HFF-Myc (cell line): ENCODE measurements around the gene TMEM39B.
"Not testable (repeated sequence)": the region's sequence is repeated elsewhere in the genome, so short reads cannot be mapped to it uniquely, and the experiment has no call there.

Experiments used
- DNase-seq: peaks from one replicate; pipeline ENCODE4 v3.0.0-alpha.2; 2011; ENCODE audit warnings: low read depth; ENCODE audit errors: extremely low read depth
- H3K4me3 ChIP-seq: replicated peaks from 2 replicates; pipeline ENCODE4 v1.5.1; 2011; ENCODE audit warnings: low read depth, mild to moderate bottlenecking, control low read depth, low read length
- TF ChIP-seq, protein P1 (sequence below): IDR thresholded peaks from 2 replicates; pipeline ENCODE4 v1.5.1; 2012; ENCODE audit warnings: mild to moderate bottlenecking, low read depth, low read length, control low read depth; ENCODE audit errors: missing control alignments

The TMEM39B gene

DNA sequence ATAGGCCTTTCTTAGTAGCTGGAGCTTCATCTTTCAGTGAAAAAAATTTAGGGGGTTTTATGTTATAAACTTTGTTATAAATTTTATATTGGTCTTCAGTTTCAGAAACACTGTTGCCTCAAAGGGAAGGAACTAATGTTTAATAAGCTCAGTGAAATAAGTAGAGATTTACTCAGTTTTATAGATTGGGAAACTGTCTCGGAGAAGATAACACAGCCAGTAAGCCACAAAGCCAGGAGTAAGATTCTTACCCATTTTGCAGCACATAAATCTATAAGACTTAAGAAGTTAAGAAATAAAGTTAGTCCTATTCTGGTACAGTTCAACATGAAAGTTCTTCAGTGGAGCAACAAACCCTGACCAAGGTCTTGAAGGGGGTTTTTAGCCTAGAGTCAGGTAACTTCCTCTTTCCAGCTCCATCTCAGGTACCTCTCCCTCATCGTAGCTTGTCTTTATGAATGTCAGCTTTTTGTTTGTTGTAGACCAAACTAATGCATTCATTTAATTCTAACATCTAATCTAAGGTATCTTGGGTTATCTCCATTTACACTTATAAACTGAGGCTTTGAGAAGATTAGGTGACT is 38.4 kb downstream of the TMEM39B start:
- DNase-seq, result no peak
- H3K4me3 ChIP-seq, result no peak overlapping the region
- TF ChIP-seq, protein P1, sequence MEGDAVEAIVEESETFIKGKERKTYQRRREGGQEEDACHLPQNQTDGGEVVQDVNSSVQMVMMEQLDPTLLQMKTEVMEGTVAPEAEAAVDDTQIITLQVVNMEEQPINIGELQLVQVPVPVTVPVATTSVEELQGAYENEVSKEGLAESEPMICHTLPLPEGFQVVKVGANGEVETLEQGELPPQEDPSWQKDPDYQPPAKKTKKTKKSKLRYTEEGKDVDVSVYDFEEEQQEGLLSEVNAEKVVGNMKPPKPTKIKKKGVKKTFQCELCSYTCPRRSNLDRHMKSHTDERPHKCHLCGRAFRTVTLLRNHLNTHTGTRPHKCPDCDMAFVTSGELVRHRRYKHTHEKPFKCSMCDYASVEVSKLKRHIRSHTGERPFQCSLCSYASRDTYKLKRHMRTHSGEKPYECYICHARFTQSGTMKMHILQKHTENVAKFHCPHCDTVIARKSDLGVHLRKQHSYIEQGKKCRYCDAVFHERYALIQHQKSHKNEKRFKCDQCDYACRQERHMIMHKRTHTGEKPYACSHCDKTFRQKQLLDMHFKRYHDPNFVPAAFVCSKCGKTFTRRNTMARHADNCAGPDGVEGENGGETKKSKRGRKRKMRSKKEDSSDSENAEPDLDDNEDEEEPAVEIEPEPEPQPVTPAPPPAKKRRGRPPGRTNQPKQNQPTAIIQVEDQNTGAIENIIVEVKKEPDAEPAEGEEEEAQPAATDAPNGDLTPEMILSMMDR, result no peak

DNA sequence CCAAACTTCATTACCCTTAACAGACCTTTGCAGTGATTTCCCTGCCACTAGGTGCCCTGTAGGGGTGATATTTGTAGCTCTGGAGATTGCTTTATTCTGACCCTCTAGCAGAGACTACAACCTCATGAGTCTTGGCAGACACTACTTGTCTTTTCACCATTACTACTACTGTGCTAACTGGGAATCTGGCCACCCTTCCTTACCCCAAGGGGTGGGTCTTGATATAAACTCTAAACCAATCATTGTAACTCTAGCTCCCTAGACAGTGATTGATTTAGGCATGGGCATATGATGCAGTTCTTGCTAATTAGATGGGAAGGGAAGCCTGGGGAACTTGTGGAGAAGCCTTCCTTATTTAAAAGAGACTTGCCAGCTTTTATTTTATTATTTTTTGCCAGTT is 39.0 kb downstream of the TMEM39B start:
- H3K4me3 ChIP-seq, result no peak overlapping the region
- DNase-seq, result no peak
- TF ChIP-seq, protein P1, result no peak

DNA sequence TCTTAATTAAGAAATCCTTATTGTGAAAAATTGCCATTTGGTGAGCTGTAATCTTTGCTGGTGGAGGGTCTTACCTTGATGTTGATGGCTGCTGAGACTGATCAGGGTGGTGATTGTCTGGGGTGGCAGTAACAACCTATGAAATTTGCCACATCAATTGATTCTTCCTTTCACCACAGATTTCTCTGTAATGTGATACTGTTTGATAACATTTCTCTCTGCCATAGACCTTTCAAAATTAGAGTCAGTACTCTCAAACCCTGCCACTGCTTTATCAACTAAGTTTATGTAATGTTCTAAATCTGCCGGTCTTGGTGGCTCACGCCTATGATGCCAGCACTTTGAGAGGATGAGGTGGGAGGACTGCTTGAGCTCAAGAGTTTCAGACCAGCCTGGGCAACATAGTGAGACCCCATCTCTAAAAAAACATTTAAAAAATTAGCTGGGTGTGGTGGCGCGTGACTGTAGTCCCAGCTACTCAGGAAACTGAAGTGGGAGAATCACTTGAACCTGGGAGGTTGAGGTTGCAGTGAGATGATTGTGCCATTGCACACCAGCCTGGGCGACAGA is 40.2 kb downstream of the TMEM39B start:
- TF ChIP-seq, protein P1, result no peak
- no peak for DNase-seq
- H3K4me3 ChIP-seq, result no peak overlapping the region

DNA sequence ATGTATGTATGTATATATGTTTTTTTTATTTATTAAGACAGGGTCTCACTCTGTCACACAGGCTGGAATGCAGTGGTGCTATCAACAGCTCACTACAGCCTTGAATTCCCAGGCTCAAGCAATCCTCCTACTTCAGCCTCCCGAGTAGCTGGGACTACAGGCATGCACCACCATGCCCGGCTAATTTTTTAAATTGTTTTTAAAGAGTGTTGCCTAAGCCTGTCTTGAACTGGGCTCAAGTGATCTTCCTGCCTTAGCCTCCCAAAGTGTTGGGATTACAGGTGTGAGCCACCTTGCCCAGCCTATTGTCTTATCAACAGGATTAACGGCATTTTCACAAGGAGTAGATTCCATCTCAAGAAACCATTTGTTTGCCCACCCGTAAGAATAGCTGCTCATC is 40.7 kb downstream of the TMEM39B start:
- DNase-seq, result not testable (repeated sequence)

DNA sequence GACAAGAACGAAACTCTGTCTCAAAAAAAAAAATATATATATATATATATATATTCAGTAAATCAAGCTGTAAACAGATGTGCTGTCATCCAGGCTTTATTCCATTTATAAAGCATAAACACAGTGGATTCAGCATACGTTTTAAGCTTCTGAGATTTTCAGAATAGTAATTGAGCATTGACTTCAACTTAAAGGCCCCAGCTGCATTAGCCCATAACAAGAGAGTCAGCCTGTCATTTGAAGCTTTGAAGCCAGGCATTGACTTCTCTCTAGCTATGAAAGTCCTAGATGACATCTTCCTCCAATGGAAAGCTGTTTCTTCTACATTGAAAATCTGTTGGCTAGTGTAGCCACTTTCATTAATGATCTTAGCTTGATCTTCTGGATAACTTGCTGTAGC is 41.7 kb downstream of the TMEM39B start:
- no peak overlapping the region for H3K4me3 ChIP-seq

More for the DNA sequence above, 40.7 kb downstream of the TMEM39B start:
- not testable (repeated sequence) for H3K4me3 ChIP-seq

DNA sequence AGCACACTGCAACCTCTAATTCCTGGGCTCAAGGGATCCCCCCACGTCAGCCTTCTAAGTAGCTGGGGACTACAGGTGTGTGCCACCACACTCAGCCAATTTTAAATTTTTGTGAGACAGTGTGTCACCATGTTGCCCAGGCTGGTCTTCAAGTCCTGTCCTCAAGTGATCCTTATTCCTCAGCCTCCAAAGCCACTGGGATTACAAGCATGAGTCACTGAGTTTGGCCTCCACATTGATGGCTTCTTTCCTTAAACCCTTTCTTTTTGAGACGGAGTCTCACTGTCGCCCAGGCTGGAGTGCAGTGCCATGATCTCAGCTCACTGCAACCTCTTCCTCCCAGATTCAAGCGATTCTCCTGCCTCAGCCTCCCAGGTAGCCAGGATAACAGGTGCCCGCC is 42.8 kb downstream of the TMEM39B start:
- no peak overlapping the region for H3K4me3 ChIP-seq
- TF ChIP-seq, protein P1, result no peak
- DNase-seq, result no peak

More for the DNA sequence above, 41.7 kb downstream of the TMEM39B start:
- TF ChIP-seq, protein P1, result no peak
- DNase-seq, result no peak

DNA sequence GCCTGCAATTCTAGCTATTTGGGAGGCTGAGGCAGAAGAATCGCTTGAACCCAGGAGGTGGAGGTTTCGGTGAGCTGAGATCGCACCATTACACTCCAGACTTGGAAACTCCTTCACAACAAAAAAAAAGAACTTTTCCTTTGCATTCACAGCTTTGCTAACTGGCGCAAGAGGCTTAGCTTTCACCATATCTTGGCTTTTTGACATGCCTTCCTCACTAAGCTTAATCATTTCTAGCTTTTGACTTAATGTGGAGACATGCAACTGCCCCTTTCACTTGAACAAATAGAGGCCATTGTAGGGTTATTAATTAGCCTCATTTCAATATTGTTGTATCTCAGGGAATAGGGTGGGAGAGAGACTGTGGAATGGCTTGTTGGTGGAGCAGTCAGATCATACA is 43.8 kb downstream of the TMEM39B start:
- H3K4me3 ChIP-seq, result no peak overlapping the region
- TF ChIP-seq, protein P1, result no peak
- DNase-seq, result no peak
